Trophoblast cell (in vitro differentiated cells and primary cell): Measurements from ENCODE around the gene SMTNL1.

Source experiments
- DNase-seq, 2 donors: peaks; one replicate each; pipeline ENCODE4 v3.0.0-alpha.2; 2016
- H2AFZ ChIP-seq: 2 replicates; pipeline ENCODE4 v1.6.1; 2013; ENCODE audit warnings: low read length, moderate library complexity, mild to moderate bottlenecking; ENCODE audit not compliant: insufficient read depth, poor library complexity
- H2AK5ac ChIP-seq: 2 replicates; pipeline ENCODE4 v1.6.1; 2013; ENCODE audit warnings: mild to moderate bottlenecking, low read length
- H2BK120ac ChIP-seq: 2 replicates; pipeline ENCODE4 v1.6.1; 2013; ENCODE audit warnings: low read length, mild to moderate bottlenecking, moderate library complexity; ENCODE audit not compliant: insufficient read depth, poor library complexity
- H2BK12ac ChIP-seq: 2 replicates; pipeline ENCODE4 v1.6.1; 2013; ENCODE audit warnings: mild to moderate bottlenecking, low read length, moderate library complexity
- H2BK5ac ChIP-seq: 2 replicates; pipeline ENCODE4 v1.6.1; 2013; ENCODE audit warnings: low read length, low read depth, moderate library complexity, mild to moderate bottlenecking; ENCODE audit not compliant: poor library complexity
- H3K14ac ChIP-seq: 2 replicates; pipeline ENCODE4 v1.6.1; 2013; ENCODE audit warnings: mild to moderate bottlenecking, low read length
- H3K18ac ChIP-seq: 2 replicates; pipeline ENCODE4 v1.6.1; 2013; ENCODE audit warnings: mild to moderate bottlenecking, low read length
- H3K23ac ChIP-seq: 2 replicates; pipeline ENCODE4 v1.6.1; 2013; ENCODE audit warnings: low read length
- H3K27ac ChIP-seq: 2 replicates; pipeline ENCODE4 v1.5.1; 2013; ENCODE audit warnings: low read depth, mild to moderate bottlenecking, inconsistent platforms, low read length, moderate library complexity
- H3K27me3 ChIP-seq: 2 replicates; pipeline ENCODE4 v1.6.1; 2013; ENCODE audit warnings: inconsistent platforms, mild to moderate bottlenecking, low read length, moderate library complexity; ENCODE audit not compliant: insufficient read depth
- H3K36me3 ChIP-seq, 2 experiments: 1 replicate in 1 of 2; 2 replicates in 1 of 2; pipeline ENCODE4 v1.6.1; 2013; ENCODE audit warnings: low read length in 2 of 2, mild to moderate bottlenecking in 2 of 2, moderate library complexity in 1 of 2; ENCODE audit not compliant: insufficient read depth in 2 of 2, control insufficient read depth in 1 of 2
- H3K4ac ChIP-seq: 2 replicates; pipeline ENCODE4 v1.6.1; 2013; ENCODE audit warnings: low read depth, mild to moderate bottlenecking, low read length, moderate library complexity
- H3K4me1 ChIP-seq, 2 experiments: 1 replicate in 1 of 2; 2 replicates in 1 of 2; pipeline ENCODE4 v1.6.1; 2013; ENCODE audit warnings: low read length in 2 of 2, mild to moderate bottlenecking in 2 of 2, moderate library complexity in 1 of 2; ENCODE audit not compliant: insufficient read depth in 2 of 2, control insufficient read depth in 1 of 2
- H3K4me2 ChIP-seq: 2 replicates; pipeline ENCODE4 v1.6.1; 2013; ENCODE audit warnings: inconsistent platforms, mild to moderate bottlenecking, low read length, moderate library complexity
- H3K4me3 ChIP-seq: 2 replicates; pipeline ENCODE4 v1.5.1; 2013; ENCODE audit warnings: mild to moderate bottlenecking, low read depth, low read length, inconsistent platforms
- H3K79me1 ChIP-seq: one replicate; pipeline ENCODE4 v1.6.1; 2013; ENCODE audit warnings: low read length
- H3K79me2 ChIP-seq: 2 replicates; pipeline ENCODE4 v1.6.1; 2013; ENCODE audit warnings: low read length, mild to moderate bottlenecking; ENCODE audit not compliant: control insufficient read depth, insufficient read depth, poor library complexity
- H3K9ac ChIP-seq: 2 replicates; pipeline ENCODE4 v1.6.1; 2013; ENCODE audit warnings: mild to moderate bottlenecking, low read length
- H3K9me3 ChIP-seq: 2 replicates; pipeline ENCODE4 v1.6.1; 2013; ENCODE audit warnings: low read depth, mild to moderate bottlenecking, control low read depth, inconsistent platforms, low read length; ENCODE audit not compliant: insufficient read depth
- H4K12ac ChIP-seq: 2 replicates; pipeline ENCODE4 v1.6.1; 2013; ENCODE audit warnings: low read depth, mild to moderate bottlenecking, low read length, moderate library complexity
- H4K8ac ChIP-seq: 2 replicates; pipeline ENCODE4 v1.6.1; 2013; ENCODE audit warnings: low read depth, mild to moderate bottlenecking, low read length, moderate library complexity
- H4K91ac ChIP-seq: one replicate; pipeline ENCODE4 v1.6.1; 2013; ENCODE audit warnings: low read depth, mild to moderate bottlenecking, low read length, moderate library complexity
- WGBS: extraction: QIAGEN DNeasy Blood & Tissue Kit; methylation state at CpG from one replicate; pipeline ENCODE4 v1.1.7; 2013; ENCODE audit warnings: missing lambda C conversion rate; ENCODE audit not compliant: insufficient read length, insufficient coverage; ENCODE audit errors: extremely low coverage; 5-methylcytosine and 5-hydroxymethylcytosine counted together

SMTNL1 gene

GRCh38 chr11:57499413-57499982 lies 37.9 kb upstream of the SMTNL1 start:
- no peak overlapping the region for H2AK5ac ChIP-seq
- H3K27ac ChIP-seq, result no peak overlapping the region
- no peak overlapping the region for H4K12ac ChIP-seq
- DNase-seq, result peak; percentile 81 to 91
- H3K4me3 ChIP-seq, result no peak overlapping the region
- H3K4me1 ChIP-seq, result peaks cover 3 to 14% of the 10 kb centered on the region in 2 experiments
- H3K27me3 ChIP-seq, result no peaks in the 10 kb centered on the region
- H2BK120ac ChIP-seq, result no peak overlapping the region
- peaks cover 2% of the 10 kb centered on the region for H3K9me3 ChIP-seq
- peak overlapping the region; percentile 72 for H3K4me2 ChIP-seq
- H3K9ac ChIP-seq, result peak overlapping the region; percentile 21
- no peak overlapping the region for H2BK12ac ChIP-seq
- H3K18ac ChIP-seq, result peak overlapping the region; percentile 71
- peak overlapping the region; percentile 83 for H2AFZ ChIP-seq
- peak overlapping the region; percentile 81 for H4K8ac ChIP-seq
- no peak overlapping the region for H3K23ac ChIP-seq
- peaks cover 3% of the 10 kb centered on the region for H3K79me1 ChIP-seq
- no peaks in the 10 kb centered on the region for H3K79me2 ChIP-seq
- WGBS, result no CpG with 5 or more reads among the region's 35 CpGs
- H3K14ac ChIP-seq, result peak overlapping the region; percentile 36
- H4K91ac ChIP-seq, result peak overlapping the region; percentile 58
- H3K4ac ChIP-seq, result no peak overlapping the region
- no peaks in the 10 kb centered on the region for H3K36me3 ChIP-seq
- no peak overlapping the region for H2BK5ac ChIP-seq

- no peak overlapping the region for H3K14ac ChIP-seq
- no peak overlapping the region for H4K12ac ChIP-seq
- no CpG with 5 or more reads among the region's 12 CpGs for WGBS
- DNase-seq, result no peak
- H3K4me2 ChIP-seq, result peak overlapping the region; percentile 72
- H3K4me1 ChIP-seq, result peaks cover 3 to 14% of the 10 kb centered on the region in 2 experiments
- peak overlapping the region; percentile 15 for H4K8ac ChIP-seq
- H2BK12ac ChIP-seq, result no peak overlapping the region
- no peaks in the 10 kb centered on the region for H3K27me3 ChIP-seq
- no peak overlapping the region for H3K4ac ChIP-seq
- no peak overlapping the region for H2BK120ac ChIP-seq
- H3K79me2 ChIP-seq, result no peaks in the 10 kb centered on the region
- H3K9ac ChIP-seq, result no peak overlapping the region
- peaks cover 3% of the 10 kb centered on the region for H3K79me1 ChIP-seq
- H2BK5ac ChIP-seq, result no peak overlapping the region
- H3K9me3 ChIP-seq, result peaks cover 2% of the 10 kb centered on the region
- no peak overlapping the region for H4K91ac ChIP-seq
- no peak overlapping the region for H3K27ac ChIP-seq
- no peak overlapping the region for H3K23ac ChIP-seq
- no peaks in the 10 kb centered on the region for H3K36me3 ChIP-seq
- no peak overlapping the region for H2AK5ac ChIP-seq
- H3K18ac ChIP-seq, result no peak overlapping the region
- H2AFZ ChIP-seq, result peak overlapping the region; percentile 13
- H3K4me3 ChIP-seq, result no peak overlapping the region
Observed at GRCh38 chr11:57499983-57500461, 37.4 kb upstream of the SMTNL1 start.

- H3K79me1 ChIP-seq, result peaks cover 3% of the 10 kb centered on the region
- H3K27ac ChIP-seq, result no peak overlapping the region
- H4K8ac ChIP-seq, result no peak overlapping the region
- no peaks in the 10 kb centered on the region for H3K27me3 ChIP-seq
- H4K12ac ChIP-seq, result no peak overlapping the region
- no peak overlapping the region for H3K23ac ChIP-seq
- H2AK5ac ChIP-seq, result no peak overlapping the region
- DNase-seq, result no peak
- peaks cover 3 to 14% of the 10 kb centered on the region in 2 experiments for H3K4me1 ChIP-seq
- no CpG with 5 or more reads among the region's 8 CpGs for WGBS
- H4K91ac ChIP-seq, result no peak overlapping the region
- H3K79me2 ChIP-seq, result no peaks in the 10 kb centered on the region
- peaks cover 2% of the 10 kb centered on the region for H3K9me3 ChIP-seq
- H3K18ac ChIP-seq, result no peak overlapping the region
- no peak overlapping the region for H3K4me3 ChIP-seq
- no peak overlapping the region for H2BK120ac ChIP-seq
- H3K4ac ChIP-seq, result no peak overlapping the region
- H3K14ac ChIP-seq, result no peak overlapping the region
- no peak overlapping the region for H3K4me2 ChIP-seq
- no peaks in the 10 kb centered on the region for H3K36me3 ChIP-seq
- no peak overlapping the region for H2BK12ac ChIP-seq
- H2BK5ac ChIP-seq, result no peak overlapping the region
- H3K9ac ChIP-seq, result no peak overlapping the region
- H2AFZ ChIP-seq, result no peak overlapping the region
Observed at GRCh38 chr11:57500515-57500914, 36.9 kb upstream of the SMTNL1 start.

GRCh38 chr11:57500926-57501325 lies 36.5 kb upstream of the SMTNL1 start:
- Histone ChIP-seq H3K14ac (no peak overlapping the region), H2BK5ac (no peak overlapping the region), H3K9ac (no peak overlapping the region), H2AFZ (no peak overlapping the region), H3K79me2 (no peaks in the 10 kb centered on the region), H3K18ac (no peak overlapping the region), H3K23ac (no peak overlapping the region), H4K12ac (no peak overlapping the region), H3K36me3 (no peaks in the 10 kb centered on the region), H3K4me3 (no peak overlapping the region), H3K4ac (no peak overlapping the region), H3K9me3 (peaks cover 2% of the 10 kb centered on the region), H3K4me2 (no peak overlapping the region), H3K27ac (no peak overlapping the region), H2AK5ac (no peak overlapping the region), H4K91ac (no peak overlapping the region), H4K8ac (no peak overlapping the region), H3K4me1 (peaks cover 3 to 14% of the 10 kb centered on the region in 2 experiments), H2BK12ac (no peak overlapping the region), H3K27me3 (no peaks in the 10 kb centered on the region), H3K79me1 (peaks cover 3% of the 10 kb centered on the region), H2BK120ac (no peak overlapping the region)
- no peak for DNase-seq
- WGBS, result no CpG with 5 or more reads among the region's 15 CpGs
